Stomach (tissue), 9 donors: ENCODE results near the gene ENTPD8. TPM values are rescaled to one million over a fixed set of nuclear protein-coding genes. Genes with fewer than 3 reads are reported as not detected.
"Not testable (repeated sequence)": the region's sequence is repeated elsewhere in the genome, so short reads cannot be mapped to it uniquely, and the experiment has no call there.

Experiments used
- DNase-seq, 2 donors: peaks; one replicate each; pipeline versions ENCODE4 v3.0.0 to v3.0.0-alpha.2; 2013 to 2019
- H3K27ac ChIP-seq, 5 donors: fragments of 200-600 bp in 4 of 5; sonication (generic) in 4 of 5; one replicate each; pipeline ENCODE4 v1.5.1; 2013 to 2019; ENCODE audit warnings: mild to moderate bottlenecking in 1 of 5, moderate library complexity in 1 of 5
- H3K27me3 ChIP-seq, 3 donors: fragments of 200-600 bp; sonication (generic); one replicate each; pipeline ENCODE4 v1.5.1; 2017 to 2019; ENCODE audit warnings: mixed run types in 1 of 3
- H3K36me3 ChIP-seq, 4 donors: fragments of 200-600 bp; sonication (generic); 1 replicate in 3 of 4; 2 replicates in 1 of 4; pipeline ENCODE4 v1.5.1; 2016 to 2019
- H3K4me1 ChIP-seq, 4 donors: fragments of 200-600 bp; sonication (generic); one replicate each; pipeline ENCODE4 v1.5.1; 2016 to 2019
- H3K4me3 ChIP-seq, 4 donors: fragments of 200-600 bp; sonication (generic) in 3 of 4; one replicate each; pipeline ENCODE4 v1.5.1; 2016 to 2019; ENCODE audit warnings: mild to moderate bottlenecking in 1 of 4
- H3K9me3 ChIP-seq, 4 donors: fragments of 200-600 bp; sonication (generic); one replicate each; pipeline ENCODE4 v1.5.1; 2016 to 2019
- CTCF ChIP-seq, 7 experiments: fragments of 450-650 bp in 4 of 7; fragments of 200-600 bp in 3 of 7; sonication (generic) in 3 of 7; IDR thresholded peaks; one replicate each; pipeline ENCODE4 v1.5.1; 2016 to 2019; ENCODE audit warnings: antibody characterized with exemption in 7 of 7, control low read depth in 2 of 7, mild to moderate bottlenecking in 1 of 7
- EP300 ChIP-seq: sonication (generic); formaldehyde crosslinking; IDR thresholded peaks from one replicate; pipeline ENCODE4 v1.6.1; 2017; ENCODE audit warnings: antibody characterized with exemption
- POLR2A ChIP-seq, 4 donors: fragments of 450-650 bp; IDR thresholded peaks; one replicate each; pipeline ENCODE4 v1.6.1; 2016; ENCODE audit warnings: antibody characterized with exemption in 4 of 4, control low read depth in 2 of 4, mild to moderate bottlenecking in 1 of 4, moderate library complexity in 1 of 4
- POLR2AphosphoS5 ChIP-seq, 3 donors: sonication (generic); formaldehyde crosslinking; IDR thresholded peaks; one replicate each; pipeline ENCODE4 v1.6.1; 2016; ENCODE audit warnings: antibody characterized with exemption in 3 of 3
- WGBS, 5 donors: extraction: QIAGEN DNeasy Blood & Tissue Kit in 3 of 5; methylation state at CpG; one replicate each; pipeline versions ENCODE4 v1.1.5 to v1.1.7; 2013 to 2018; 5-methylcytosine and 5-hydroxymethylcytosine counted together
- intact Hi-C: fragments of 100-400 bp; cut with DNase I; formaldehyde crosslinking; loops from one replicate; pipeline ENCODE4 v1.15.1; 2023; ENCODE audit warnings: low total_unique reads
- polyA plus RNA-seq, 3 donors: library from polyadenylated mRNA; stranded (reverse); fragments of 200-250 nt; gene quantifications; one replicate each; pipeline ENCODE4 v1.2.3, GENCODE V29; 2013
- total RNA-seq, 5 donors: library from RNA; depleted of rRNA; stranded (reverse); fragments of >200 nt; gene quantifications; one replicate each; pipeline versions ENCODE4 v1.1.0 to v1.2.3, GENCODE V29; 2014 to 2016
- donor health status: healthy with polysubstance abuse.
- donor health status: Bipolar disorder and iron deficiency.
- donor health status: healthy.

ENTPD8 gene
- total and polyA plus RNA-seq, 8 donors, result 0.89 to 37.9 (median 6.8) TPM

DNA sequence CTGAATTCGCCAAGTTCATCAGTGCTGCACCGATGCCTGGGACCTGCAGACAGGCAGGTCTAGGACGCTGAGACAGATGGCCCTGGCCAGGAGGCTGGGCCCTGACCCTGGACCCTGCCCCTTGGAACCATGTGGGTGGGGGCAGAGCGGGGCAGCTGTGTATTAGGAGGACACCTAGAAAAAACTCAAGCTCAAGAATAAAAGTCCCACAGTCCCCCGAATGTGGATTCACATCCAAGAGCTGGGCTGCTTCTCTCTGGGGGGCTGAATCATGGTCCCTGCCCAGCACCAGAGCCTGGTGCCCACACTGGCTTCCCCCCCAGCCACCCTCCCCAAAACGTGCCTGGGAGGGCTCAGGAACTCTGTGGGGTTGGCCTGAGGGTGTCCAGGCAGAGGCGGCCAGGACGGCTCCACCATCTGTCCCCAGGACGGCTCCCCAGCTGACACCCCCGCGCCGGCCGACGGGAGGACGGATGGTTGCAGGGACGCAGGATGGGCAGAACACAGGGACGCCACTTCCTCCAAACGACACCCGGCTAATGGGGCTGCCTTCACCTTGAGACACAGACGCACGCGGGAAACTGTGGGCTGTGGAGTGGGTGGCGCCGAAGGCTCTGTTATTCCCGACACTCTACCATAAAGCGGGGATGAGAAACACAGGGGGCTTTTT lies 53.1 kb downstream of the ENTPD8 start:
- H3K27ac ChIP-seq, result peak overlapping the region; percentile 29 to 64 (median 50)
- TF ChIP-seq POLR2A (IDR thresholded peaks at IDR 0.05), result no peak
- TF ChIP-seq CTCF (IDR thresholded peaks at IDR 0.05), result no peak
- TF ChIP-seq EP300, result no peak
- no peak for TF ChIP-seq POLR2AphosphoS5 (IDR thresholded peaks at IDR 0.05)

DNA sequence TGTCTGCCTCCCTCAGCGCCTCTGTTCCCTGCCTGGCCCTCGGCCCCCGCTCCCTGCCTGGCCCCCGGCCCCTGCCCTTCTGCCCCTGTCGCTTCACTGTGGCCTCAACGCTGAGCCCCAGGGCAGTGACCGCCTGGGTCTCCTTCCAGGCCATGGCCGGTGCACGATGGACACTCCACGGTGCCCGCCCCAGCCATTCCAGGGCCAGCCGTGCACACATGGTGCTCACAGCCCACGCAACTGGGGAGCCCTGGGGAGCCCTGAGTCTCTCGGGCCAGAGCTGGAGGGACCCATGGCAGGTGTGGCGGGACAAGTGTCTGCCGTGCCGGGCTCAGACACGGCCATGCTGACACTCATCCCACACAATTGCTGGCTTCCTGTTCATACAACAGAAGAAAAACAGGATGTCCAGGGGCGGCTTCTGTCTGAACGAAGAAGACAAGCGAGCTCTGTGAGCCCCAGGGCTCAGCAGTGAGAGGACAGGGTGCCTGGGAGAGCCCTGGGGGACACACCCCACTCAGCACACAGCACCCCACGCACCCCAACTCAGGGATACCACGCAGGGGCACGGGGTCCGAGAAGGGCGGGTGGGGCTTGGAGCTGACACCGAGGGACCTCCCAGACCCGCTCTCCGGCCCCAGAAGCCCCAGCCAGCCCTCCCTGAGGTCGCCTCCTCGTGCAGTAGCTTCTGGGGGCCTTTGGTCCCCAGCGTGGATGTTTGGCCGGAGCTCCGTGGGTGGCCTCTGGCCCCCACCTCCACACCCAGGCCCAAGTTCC lies 53.9 kb downstream of the ENTPD8 start:
- no peak for TF ChIP-seq CTCF (IDR thresholded peaks at IDR 0.05)
- TF ChIP-seq EP300, result no peak
- no peak for TF ChIP-seq POLR2A (IDR thresholded peaks at IDR 0.05)
- TF ChIP-seq POLR2AphosphoS5 (IDR thresholded peaks at IDR 0.05), result no peak
- Histone ChIP-seq H3K4me1 (peaks cover 0 to 8% (median 0%) of the 10 kb centered on the region in 4 donors), H3K36me3 (peaks cover 0 to 49% (median 20%) of the 10 kb centered on the region in 4 donors), H3K9me3 (no peaks in the 10 kb centered on the region), H3K27ac (peak overlapping the region; percentile 29 to 64 (median 50)), H3K27me3 (no peaks in the 10 kb centered on the region), H3K4me3 (no peak overlapping the region)
- intact Hi-C loops, result no loop called here
- no peak for DNase-seq
- WGBS, 5 donors, result 62 to 78% (median 71%) methylated on average over 18 to 34 of the region's 34 CpGs

More for the DNA sequence above, 53.1 kb downstream of the ENTPD8 start:
- peaks cover 0 to 8% (median 0%) of the 10 kb centered on the region in 4 donors for H3K4me1 ChIP-seq
- H3K27me3 ChIP-seq, result no peaks in the 10 kb centered on the region
- no peak overlapping the region for H3K4me3 ChIP-seq
- 84 to 88% (median 86%) methylated on average over 19 to 26 of the region's 26 CpGs for WGBS, 5 donors
- intact Hi-C loops, result no loop called here
- no peak for DNase-seq
- H3K9me3 ChIP-seq, result no peaks in the 10 kb centered on the region
- H3K36me3 ChIP-seq, result peaks cover 0 to 49% (median 25%) of the 10 kb centered on the region in 4 donors

GRCh38 chr9:137386507-137387113 lies 54.5 kb downstream of the ENTPD8 start:
- peak in 1 of 2 donors; percentile 5 for DNase-seq
- H3K4me3 ChIP-seq, H3K4me1 ChIP-seq, H3K27me3 ChIP-seq, intact Hi-C loops, H3K9me3 ChIP-seq: not testable (repeated sequence)
- peak overlapping the region in 3 of 5 donors; percentile 50 to 64 (median 56) for H3K27ac ChIP-seq
- 76 to 92% (median 87%) methylated on average over 12 of the region's 12 CpGs for WGBS, 5 donors
- H3K36me3 ChIP-seq, result peaks cover 0 to 45% (median 14%) of the 10 kb centered on the region in 4 donors

DNA sequence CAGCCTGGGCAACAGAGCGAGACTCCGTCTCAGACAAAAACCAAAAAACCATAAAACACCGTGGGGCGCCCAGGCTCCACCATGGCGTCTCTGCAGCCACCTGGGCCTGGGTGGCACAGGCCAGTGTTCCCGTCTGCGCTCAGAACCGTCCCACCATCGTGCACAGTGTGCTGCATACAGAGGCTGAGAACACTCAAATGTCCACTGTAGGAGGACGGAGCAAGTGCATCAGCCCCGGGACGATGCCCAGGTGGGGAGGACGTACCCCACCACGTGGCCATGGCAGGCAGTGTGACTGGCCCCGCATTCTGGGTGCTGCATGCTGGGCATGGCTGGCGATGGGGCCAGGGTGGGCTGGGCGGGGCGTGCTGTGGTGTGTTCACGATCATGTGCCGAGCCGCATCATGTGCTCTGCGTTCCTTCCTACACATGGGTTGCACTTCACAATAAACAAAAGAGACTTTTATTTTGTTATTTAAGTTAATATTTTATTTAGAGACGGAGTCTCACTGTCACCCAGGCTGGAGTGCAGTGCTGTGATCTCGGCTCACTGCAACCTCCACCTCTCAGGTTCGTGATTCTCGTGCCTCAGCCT lies 56.0 kb downstream of the ENTPD8 start:
- Histone ChIP-seq H3K9me3 (no peaks in the 10 kb centered on the region), H3K36me3 (peaks cover 0 to 42% (median 14%) of the 10 kb centered on the region in 4 donors), H3K27ac (no peak overlapping the region), H3K4me3 (no peak overlapping the region), H3K4me1 (no peaks in the 10 kb centered on the region), H3K27me3 (no peaks in the 10 kb centered on the region)
- 92 to 96% (median 93%) methylated on average over 14 to 26 of the region's 26 CpGs for WGBS, 5 donors
- TF ChIP-seq EP300 (no peak), POLR2AphosphoS5 (IDR thresholded peaks at IDR 0.05) (no peak), CTCF (IDR thresholded peaks at IDR 0.05) (no peak), POLR2A (IDR thresholded peaks at IDR 0.05) (no peak)
- peak in 1 of 2 donors; percentile 0 for DNase-seq
- intact Hi-C loops, result no loop called here

Other genes starting within 250 kb of the ENTPD8 start
- gene TPRN, start 240.6 kb downstream of the ENTPD8 start, total RNA-seq, result 100 to 1,000 TPM in 1 of 5 donors, 10 to 100 TPM in 3, 1 to 10 TPM in 1; 8.8 to 161 (median 25.0) TPM
- 10 to 100 TPM; 23.5 to 36.9 (median 24.3) TPM for gene TPRN, start 240.6 kb downstream of the ENTPD8 start, polyA plus RNA-seq
- gene TMEM203, start 235.7 kb downstream of the ENTPD8 start, total RNA-seq, result 10 to 100 TPM; 20.6 to 33.5 (median 28.0) TPM
- 10 to 100 TPM; 29.3 to 37.0 (median 35.6) TPM for gene TMEM203, start 235.7 kb downstream of the ENTPD8 start, polyA plus RNA-seq
- 100 to 1,000 TPM in 1 of 5 donors, 10 to 100 TPM in 2, 1 to 10 TPM in 1, under 1 TPM in 1; 0.89 to 105 (median 15.5) TPM for gene NDOR1, start 235.7 kb downstream of the ENTPD8 start, total RNA-seq
- 1 to 10 TPM; 4.6 to 9.5 (median 6.4) TPM for gene NDOR1, start 235.7 kb downstream of the ENTPD8 start, polyA plus RNA-seq
- 10 to 100 TPM in 1 of 5 donors, 1 to 10 TPM in 2, under 1 TPM in 1, not detected in 1; 0.45 to 18.7 (median 3.3) TPM for gene RNF208, start 219.1 kb downstream of the ENTPD8 start, total RNA-seq
- 10 to 100 TPM; 11.8 to 13.9 (median 13.9) TPM for gene RNF208, start 219.1 kb downstream of the ENTPD8 start, polyA plus RNA-seq
- gene CYSRT1, start 216.2 kb downstream of the ENTPD8 start, total RNA-seq, result 1 to 10 TPM in 1 of 5 donors, under 1 TPM in 1, not detected in 3; 0.92 to 3.6 TPM
- 10 to 100 TPM in 1 of 3 donors, 1 to 10 TPM in 2; 2.7 to 47.3 (median 3.4) TPM for gene CYSRT1, start 216.2 kb downstream of the ENTPD8 start, polyA plus RNA-seq
- gene RNF224, start 213.9 kb downstream of the ENTPD8 start, total RNA-seq, result not detected
- gene RNF224, start 213.9 kb downstream of the ENTPD8 start, polyA plus RNA-seq, result 1 to 10 TPM in 1 of 3 donors, not detected in 2; 1.0 TPM
- under 1 TPM in 1 of 5 donors, not detected in 4; 0.18 TPM for gene SLC34A3, start 210.5 kb downstream of the ENTPD8 start, total RNA-seq
- gene SLC34A3, start 210.5 kb downstream of the ENTPD8 start, polyA plus RNA-seq, result under 1 TPM in 1 of 3 donors, not detected in 2; 0.53 TPM
- 100 to 1,000 TPM in 4 of 5 donors, 10 to 100 TPM in 1; 69.4 to 170 (median 115) TPM for gene TUBB4B, start 200.1 kb downstream of the ENTPD8 start, total RNA-seq
- gene TUBB4B, start 200.1 kb downstream of the ENTPD8 start, polyA plus RNA-seq, result 100 to 1,000 TPM; 188 to 292 (median 215) TPM
- gene STPG3, start 190.1 kb downstream of the ENTPD8 start, total RNA-seq, result not detected
- gene STPG3, start 190.1 kb downstream of the ENTPD8 start, polyA plus RNA-seq, result not detected
- gene NELFB, start 186.0 kb downstream of the ENTPD8 start, total RNA-seq, result 100 to 1,000 TPM in 1 of 5 donors, 10 to 100 TPM in 4; 11.2 to 134 (median 44.9) TPM
- 10 to 100 TPM; 29.0 to 38.0 (median 34.2) TPM for gene NELFB, start 186.0 kb downstream of the ENTPD8 start, polyA plus RNA-seq
- 100 to 1,000 TPM in 1 of 5 donors, 10 to 100 TPM in 3, 1 to 10 TPM in 1; 9.9 to 180 (median 29.9) TPM for gene TOR4A, start 163.6 kb downstream of the ENTPD8 start, total RNA-seq
- 1 to 10 TPM; 5.9 to 8.9 (median 6.0) TPM for gene TOR4A, start 163.6 kb downstream of the ENTPD8 start, polyA plus RNA-seq
- 100 to 1,000 TPM in 1 of 5 donors, 10 to 100 TPM in 2, 1 to 10 TPM in 2; 1.2 to 323 (median 14.6) TPM for gene NRARP, start 139.1 kb downstream of the ENTPD8 start, total RNA-seq
- gene NRARP, start 139.1 kb downstream of the ENTPD8 start, polyA plus RNA-seq, result 1 to 10 TPM; 1.5 to 2.7 (median 2.0) TPM
- gene EXD3, start 18.2 kb downstream of the ENTPD8 start, total RNA-seq, result 100 to 1,000 TPM in 1 of 5 donors, 10 to 100 TPM in 4; 12.9 to 105 (median 28.1) TPM
- 10 to 100 TPM; 17.4 to 27.3 (median 20.7) TPM for gene EXD3, start 18.2 kb downstream of the ENTPD8 start, polyA plus RNA-seq
- 10 to 100 TPM in 2 of 5 donors, 1 to 10 TPM in 3; 3.5 to 43.2 (median 8.3) TPM for gene NOXA1, start 18.0 kb downstream of the ENTPD8 start, total RNA-seq
- 10 to 100 TPM; 14.4 to 20.5 (median 15.1) TPM for gene NOXA1, start 18.0 kb downstream of the ENTPD8 start, polyA plus RNA-seq
- gene NSMF, start 18.0 kb upstream of the ENTPD8 start, total RNA-seq, result 10 to 100 TPM; 11.7 to 84.9 (median 56.6) TPM
- 10 to 100 TPM; 20.3 to 45.4 (median 28.9) TPM for gene NSMF, start 18.0 kb upstream of the ENTPD8 start, polyA plus RNA-seq
- 10 to 100 TPM in 4 of 5 donors, 1 to 10 TPM in 1; 3.5 to 51.3 (median 21.4) TPM for gene PNPLA7, start 109.0 kb upstream of the ENTPD8 start, total RNA-seq
- gene PNPLA7, start 109.0 kb upstream of the ENTPD8 start, polyA plus RNA-seq, result 10 to 100 TPM in 2 of 3 donors, 1 to 10 TPM in 1; 9.2 to 15.6 (median 14.1) TPM
- gene MRPL41, start 110.5 kb upstream of the ENTPD8 start, total RNA-seq, result 100 to 1,000 TPM in 1 of 5 donors, 10 to 100 TPM in 4; 23.3 to 282 (median 88.1) TPM
- gene MRPL41, start 110.5 kb upstream of the ENTPD8 start, polyA plus RNA-seq, result 100 to 1,000 TPM; 115 to 183 (median 181) TPM
- gene DPH7, start 137.6 kb upstream of the ENTPD8 start, total RNA-seq, result 100 to 1,000 TPM in 1 of 5 donors, 10 to 100 TPM in 4; 14.3 to 134 (median 25.5) TPM
- 10 to 100 TPM; 14.9 to 39.6 (median 20.0) TPM for gene DPH7, start 137.6 kb upstream of the ENTPD8 start, polyA plus RNA-seq
- 10 to 100 TPM in 4 of 5 donors, 1 to 10 TPM in 1; 9.4 to 40.6 (median 31.9) TPM for gene ZMYND19, start 149.2 kb upstream of the ENTPD8 start, total RNA-seq
- 10 to 100 TPM; 17.0 to 30.0 (median 21.1) TPM for gene ZMYND19, start 149.2 kb upstream of the ENTPD8 start, polyA plus RNA-seq
- gene ARRDC1, start 164.3 kb upstream of the ENTPD8 start, total RNA-seq, result 100 to 1,000 TPM in 4 of 5 donors, 10 to 100 TPM in 1; 31.8 to 185 (median 148) TPM
- gene ARRDC1, start 164.3 kb upstream of the ENTPD8 start, polyA plus RNA-seq, result 100 to 1,000 TPM in 2 of 3 donors, 10 to 100 TPM in 1; 93.5 to 134 (median 128) TPM
- 100 to 1,000 TPM in 3 of 5 donors, 10 to 100 TPM in 2; 77.3 to 419 (median 104) TPM for gene EHMT1, start 177.6 kb upstream of the ENTPD8 start, total RNA-seq
- gene EHMT1, start 177.6 kb upstream of the ENTPD8 start, polyA plus RNA-seq, result 10 to 100 TPM; 23.9 to 34.7 (median 24.9) TPM